DMS114 treated with DMSO at 0.1 percent for 48 hours (cell line): Measurements from ENCODE around the gene TECTA.
"Not testable (repeated sequence)": the region's sequence is repeated elsewhere in the genome, so short reads cannot be mapped to it uniquely, and the experiment has no call there.

Experiments used
- DNase-seq: peaks from one replicate; lab custom pipeline; 2025; ENCODE audit not compliant: unreplicated experiment; lab: John Stamatoyannopoulos, UW

The TECTA gene

DNA sequence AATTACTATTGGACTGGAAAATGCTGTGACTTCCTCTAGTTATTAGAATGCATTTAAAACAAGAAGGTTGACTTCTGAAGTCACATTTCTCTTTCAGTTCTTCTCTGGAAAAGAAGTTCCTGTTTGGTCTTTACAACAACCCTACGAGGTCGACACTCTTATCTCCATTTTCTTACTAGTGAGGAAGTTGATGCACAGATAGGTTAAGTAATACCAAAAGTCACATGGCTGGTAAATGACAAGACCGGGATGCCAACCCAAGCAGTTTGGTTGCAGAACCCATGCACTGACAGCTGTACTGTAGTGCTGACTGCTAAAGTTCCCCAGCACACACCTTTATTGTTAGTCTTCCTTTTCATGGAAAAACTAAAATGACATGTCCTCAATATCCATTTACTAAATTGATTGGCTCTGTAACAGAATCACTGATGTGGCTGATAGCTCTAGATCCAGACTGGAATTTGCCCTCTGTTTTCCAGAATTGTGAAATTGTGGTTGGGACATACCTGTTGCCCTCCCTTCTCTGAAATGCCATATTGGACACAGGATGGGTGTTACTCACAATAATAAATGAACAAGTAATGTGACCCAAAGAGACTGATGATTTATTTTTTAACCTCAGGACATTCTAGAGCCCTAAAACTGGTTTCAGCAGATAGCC lies 9.4 kb upstream of the TECTA start:
- DNase-seq = no peak

DNA sequence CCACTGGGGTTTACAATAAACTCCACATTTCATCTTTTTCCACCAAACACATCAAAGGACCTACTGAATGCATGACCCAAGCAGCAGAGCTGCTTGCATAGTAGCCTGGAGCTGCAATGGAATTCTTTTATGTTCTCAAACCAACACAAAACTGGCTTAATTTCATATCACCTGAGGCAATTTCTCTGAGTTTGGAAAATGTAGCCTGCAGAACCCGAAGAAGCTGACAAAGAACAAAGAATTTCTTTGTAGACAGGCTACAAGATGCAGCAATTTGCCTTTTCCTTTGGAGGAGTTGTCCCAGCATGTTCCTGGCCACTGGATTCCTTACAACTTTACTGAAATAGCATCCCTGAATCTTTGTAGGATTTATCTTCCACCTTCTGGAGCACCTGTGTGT lies 5.5 kb upstream of the TECTA start:
- no peak for DNase-seq

DNA sequence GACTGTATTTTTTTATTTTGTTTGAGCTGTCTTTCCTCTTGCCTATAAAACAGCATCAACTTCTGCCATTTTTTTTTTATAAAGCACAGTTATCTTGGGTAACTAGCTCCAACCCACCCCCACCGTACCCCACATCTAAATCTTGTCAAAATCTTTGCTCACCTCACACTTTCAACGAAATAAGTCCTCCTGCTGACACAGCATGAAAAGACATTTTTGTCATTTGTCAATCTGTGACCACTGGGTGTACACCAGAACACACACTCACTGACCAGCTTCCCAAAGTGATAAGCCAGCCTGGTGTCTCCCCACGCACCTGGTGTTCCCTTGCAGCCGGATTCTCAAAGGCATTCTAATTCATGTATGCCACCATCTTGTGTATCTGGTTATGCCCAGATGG lies 1.7 kb upstream of the TECTA start:
- no peak for DNase-seq

DNA sequence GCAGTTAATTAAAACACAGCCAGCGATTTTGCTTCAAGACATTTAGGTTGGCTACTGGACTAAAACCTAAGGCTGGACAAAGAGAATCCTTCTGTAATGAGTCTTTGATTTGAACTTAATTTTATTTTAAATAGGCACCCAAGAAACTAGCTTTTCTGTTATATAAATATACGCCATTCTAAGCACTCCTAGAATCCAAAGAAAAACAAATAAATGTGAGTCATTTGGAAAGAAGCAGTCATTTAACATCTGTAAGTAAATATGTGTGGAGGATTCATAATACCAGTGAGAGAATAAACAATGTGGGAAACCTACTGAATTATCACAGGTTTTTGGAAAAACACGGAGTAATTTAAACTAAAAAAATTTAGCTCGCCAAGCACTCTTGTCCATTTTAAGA lies 1.2 kb upstream of the TECTA start:
- DNase-seq = no peak

DNA sequence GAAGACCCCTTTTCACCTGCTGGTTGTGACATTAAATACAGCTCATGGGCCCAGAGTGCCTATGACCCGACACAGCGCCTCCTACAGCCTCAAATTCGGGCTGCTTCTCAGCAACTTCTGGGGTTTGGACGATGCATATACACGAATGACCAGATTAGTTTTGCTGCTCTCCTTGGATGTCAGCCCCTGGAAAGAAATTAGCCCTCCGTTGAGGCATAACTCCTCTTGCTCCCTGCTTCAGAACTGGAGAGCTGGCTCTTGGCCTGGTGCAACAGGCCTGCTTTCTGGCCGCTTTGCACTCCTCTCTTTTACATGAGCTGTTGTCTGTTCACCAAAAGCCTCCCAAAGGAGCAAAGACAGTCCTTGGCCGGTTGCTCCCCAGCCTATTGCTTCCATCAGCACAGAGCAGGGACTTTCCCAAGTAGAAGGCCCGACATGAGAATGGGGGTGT lies 3.3 kb downstream of the TECTA start:
- no peak for DNase-seq

DNA sequence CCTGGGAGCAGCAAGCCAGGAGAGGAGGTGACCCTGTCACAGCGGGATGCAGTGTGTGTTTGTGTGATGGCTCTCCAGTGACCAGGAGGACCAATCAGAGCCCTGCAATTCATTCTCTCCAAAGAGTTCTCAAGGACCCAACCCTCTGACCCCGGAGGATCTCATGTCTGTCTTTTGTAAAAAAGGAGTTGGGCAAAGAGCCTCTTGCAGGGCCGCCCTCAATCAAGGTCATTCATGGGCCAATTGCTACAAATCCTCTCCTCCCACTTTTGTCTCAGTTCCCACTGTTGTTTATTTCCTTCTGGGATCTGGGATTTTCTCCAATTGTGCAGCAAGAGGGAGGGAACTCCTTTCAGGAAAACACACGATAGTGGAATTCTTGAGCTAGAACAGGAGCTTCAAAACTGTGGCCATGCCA lies 4.0 kb downstream of the TECTA start:
- DNase-seq = no peak

DNA sequence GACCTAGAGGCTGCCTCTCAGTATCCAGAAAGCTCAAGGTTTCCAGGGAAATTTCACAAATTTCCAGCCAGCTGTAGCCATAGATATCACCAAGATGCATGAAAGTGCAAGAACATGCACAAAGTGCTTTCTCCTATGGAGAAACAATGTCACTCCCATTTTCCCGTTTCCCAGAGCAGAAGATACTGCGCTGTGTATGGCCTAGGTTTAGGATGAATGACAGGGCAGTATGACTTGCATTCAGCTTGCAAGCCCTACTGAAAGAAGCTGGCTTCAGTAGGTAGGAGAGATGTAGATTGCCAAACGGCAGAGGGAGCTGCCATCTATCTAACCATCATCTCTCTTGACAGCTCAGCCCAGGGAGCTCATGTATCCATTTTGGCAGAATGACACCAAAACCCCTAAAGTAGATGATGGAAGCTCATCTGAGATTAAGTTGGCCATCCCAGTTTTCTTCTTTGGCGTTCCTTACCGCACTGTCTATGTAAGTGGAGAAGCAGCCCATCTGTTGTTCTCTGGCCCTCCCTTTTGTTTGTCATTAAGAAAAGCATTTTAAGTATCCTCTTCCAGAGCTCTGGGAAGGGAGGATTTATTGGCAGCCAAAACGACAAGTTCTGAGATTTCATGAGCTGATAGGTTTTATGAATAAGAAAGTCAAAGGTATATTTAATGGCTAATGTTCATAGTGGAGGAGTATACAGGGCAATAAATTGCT lies 4.6 kb downstream of the TECTA start:
- DNase-seq = no peak

DNA sequence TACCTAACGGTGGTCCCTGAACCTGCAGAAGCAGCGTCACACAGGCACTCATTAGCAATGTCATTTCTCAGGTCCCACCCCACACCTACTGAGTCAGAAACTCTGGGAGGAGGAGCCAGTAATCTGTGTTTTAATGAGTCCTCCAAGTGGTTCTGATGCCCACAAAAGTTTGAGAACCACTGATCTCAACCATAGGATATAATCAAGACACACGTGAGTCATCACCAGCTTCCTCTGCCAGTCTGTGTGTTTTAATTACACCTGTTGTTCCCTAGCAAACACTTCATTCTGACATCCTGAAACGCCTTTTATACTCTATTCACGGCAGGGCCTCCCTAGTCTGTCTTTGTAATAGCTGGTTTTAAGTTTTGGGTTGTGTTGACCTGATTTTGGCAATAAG lies 5.8 kb downstream of the TECTA start:
- DNase-seq = no peak

DNA sequence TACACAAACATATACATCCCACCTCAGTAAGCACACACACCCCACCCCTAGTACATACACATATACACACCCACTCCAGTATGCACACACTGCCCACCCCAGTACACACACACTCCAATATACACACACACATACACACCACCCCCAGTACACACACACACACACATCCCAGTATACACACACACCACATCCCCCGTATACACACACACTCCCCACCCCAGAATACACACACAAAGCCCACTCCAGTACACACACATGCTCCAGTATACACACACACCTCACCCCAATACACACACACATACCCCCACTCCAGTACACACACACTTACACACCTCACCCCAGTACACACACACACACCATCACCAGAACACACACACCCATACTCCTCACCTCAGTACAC lies 7.4 kb downstream of the TECTA start:
- DNase-seq = no peak

DNA sequence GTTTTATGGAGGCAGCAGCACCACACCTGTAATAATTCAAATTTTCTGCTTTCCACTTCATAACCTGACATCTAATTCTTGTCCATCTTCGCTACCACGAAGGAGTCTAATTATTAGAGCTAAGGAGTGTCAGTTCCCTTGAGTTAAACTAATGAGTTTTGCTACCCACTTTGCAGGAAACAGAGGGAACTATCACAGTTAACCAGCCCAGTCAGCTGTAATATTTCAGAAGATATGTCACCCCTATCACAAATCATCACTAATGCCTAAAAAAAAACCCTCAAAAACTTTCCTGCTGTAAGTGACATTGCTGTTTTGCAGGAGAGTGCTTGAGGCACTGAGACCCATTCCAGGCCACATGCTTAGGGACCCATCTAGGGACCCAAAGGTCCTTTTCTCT lies 8.4 kb downstream of the TECTA start:
- no peak for DNase-seq

DNA sequence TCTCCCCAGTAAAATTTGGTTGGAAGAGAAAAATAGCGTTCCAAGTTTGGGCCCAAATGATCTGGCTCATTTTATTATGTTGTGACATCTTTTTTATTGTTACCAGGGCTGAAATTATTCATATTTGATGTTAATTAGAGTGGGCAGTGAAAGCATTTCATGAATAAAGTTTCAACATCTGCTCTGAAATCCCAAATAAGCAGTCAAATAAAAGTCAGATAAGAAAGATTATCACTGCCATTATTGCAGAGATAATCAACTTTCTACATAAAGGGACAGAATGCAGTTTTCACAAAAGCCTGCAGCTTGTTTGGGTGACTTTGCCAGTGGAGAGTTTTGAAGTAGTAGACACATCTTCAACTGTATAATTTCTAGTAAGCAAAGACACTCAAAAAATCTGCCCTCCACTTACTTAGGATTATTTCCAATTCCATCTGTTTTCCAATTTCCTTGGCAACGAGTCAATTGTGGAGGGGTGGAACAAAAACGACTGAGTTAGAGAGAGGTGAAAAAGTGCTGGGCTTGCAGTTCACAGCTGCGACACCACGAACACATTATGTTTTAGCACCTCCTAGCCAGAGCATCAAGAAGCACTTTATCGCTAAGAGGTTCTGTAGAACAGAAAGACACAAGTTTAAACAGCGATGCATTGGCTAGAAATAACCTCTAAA lies 9.0 kb downstream of the TECTA start:
- DNase-seq = no peak

DNA sequence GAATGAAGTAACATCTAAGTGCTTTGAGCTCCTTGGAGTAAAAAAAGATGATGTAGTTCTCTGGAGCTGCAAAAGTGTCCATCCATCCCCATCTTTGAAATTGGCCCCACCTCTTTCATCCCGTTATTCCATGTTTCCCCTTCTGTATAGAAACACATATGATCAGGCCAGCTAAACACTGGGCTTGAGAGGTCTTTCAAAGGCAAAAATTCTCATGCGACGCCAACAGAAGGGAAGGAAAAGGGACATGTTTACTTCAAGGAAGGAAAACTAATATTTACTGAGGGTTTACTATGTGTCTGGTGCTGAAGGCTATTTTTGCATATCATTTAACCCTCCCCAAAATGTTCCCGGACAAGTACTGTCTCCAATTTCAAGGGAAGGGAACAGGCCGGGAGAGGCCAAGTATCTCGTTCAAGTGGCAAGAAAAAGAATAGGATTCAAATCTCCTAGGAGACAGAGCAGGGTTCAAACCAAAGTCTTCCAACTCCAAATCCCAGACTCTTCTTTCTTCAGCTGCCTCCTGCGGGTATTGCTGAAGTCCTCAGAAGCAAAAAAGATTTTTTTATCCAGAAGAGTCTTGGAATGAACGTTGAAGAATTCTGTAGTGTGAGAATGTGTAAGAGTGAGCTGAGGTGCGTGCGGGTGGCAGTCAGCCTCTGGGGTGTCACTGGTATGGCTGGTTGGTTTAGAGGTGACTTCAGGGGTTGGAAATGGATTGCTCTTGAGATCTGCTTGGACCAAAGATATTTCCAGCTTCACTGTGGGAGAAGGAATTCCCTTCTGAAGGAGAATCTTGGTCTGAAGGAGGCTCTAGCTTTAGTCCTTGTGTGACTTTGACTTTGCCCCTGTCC lies 10.1 kb downstream of the TECTA start:
- DNase-seq = no peak

DNA sequence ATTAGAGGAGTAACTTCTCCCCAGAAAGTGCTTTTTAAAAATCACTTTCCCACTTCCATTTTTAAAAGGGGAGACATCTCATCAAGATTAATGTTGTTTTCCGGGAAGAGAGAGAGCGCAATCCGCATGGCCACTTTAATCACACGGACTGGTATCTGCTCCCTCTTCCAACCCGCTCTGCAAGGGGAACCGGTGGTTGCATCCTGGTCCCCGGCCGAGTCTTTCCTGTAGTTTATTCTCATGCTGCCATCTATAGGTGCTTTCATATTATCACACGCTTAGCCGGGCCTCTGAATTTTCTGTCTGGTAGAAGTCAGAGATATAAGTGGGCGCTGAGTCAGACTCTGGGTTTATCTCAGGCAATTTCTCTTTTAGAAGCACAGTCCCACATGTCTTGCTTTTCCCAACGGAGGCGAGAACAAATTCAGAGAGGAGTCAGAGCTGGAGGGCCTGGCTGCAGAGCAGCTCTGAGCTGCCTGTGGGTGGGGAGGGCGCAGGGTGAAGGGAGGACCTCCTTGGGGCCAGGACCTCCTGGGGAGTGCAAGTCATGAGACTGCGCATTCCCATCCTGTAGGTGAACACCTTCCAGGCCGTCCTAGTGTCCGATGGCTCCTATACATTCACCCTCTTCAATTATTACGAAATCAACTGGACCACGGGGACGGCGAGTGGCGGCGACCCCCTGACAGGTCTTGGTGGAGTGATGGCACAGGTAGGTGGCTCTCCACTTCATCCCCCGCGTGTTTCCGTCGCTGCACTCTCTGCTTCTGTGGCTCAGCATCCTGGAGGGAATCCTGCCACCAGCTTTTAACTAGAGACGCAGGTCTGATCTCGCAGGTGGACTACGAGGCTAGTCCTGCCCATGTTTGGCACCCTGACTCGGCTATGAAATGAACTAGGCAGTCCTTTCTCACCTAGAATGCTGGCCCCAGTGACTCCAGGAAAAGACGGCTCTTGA lies 11.7 kb downstream of the TECTA start:
- DNase-seq = peak; percentile 47

DNA sequence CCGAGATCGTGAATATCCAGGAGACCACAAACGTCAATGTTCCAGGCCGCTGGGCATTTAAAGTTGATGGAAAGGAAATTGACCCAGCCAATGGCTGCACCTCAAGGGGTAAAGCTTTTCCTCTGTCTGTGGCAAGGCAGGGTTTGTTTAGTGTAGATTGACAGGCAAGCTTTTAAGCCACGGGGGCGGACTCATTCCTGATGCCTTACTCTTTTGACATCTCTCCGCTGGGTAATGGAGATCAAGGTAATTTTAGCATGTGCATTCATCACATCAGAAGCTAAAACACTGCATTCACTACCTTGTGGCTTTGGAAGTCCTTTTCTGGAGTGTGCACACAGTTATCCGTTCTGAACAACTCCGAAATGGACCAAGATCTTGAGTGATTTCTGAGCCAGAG lies 12.6 kb downstream of the TECTA start:
- no peak for DNase-seq

DNA sequence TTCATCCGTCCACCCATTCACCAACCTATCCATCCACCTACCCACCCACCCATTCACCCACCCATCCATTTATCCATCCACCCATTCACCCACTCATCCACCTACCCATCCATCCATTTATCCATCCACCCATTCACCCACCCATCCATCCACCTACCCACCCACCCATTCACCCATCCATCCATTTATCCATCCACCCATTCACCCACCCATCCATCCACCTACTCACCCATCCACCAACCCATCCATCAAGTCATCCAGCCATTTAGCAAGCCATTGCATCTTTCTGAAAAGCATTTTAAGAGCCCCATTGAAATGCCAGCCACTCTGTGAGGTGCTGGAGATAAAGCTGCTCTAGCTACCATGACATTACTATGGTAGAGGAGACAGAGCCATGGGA lies 14.0 kb downstream of the TECTA start:
- DNase-seq = not testable (repeated sequence)

DNA sequence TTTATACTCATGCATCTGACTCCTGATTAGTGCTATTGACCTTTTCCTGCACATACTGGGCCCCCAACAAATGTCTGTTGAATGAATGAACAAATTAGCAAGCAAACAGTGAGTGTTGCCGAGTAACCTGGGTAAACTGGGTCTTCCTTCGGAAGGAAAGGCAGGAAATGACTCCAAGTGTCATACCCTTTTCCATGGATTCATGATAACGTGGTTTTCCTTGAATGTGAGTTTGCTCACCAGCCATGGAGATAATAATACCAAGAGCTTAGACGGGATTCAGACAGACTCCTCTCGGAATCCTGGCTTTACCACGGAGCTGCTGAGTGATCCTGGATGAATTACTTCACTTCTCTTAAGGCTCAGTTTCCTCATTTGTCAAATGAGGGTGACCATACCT lies 16.7 kb downstream of the TECTA start:
- no peak for DNase-seq

DNA sequence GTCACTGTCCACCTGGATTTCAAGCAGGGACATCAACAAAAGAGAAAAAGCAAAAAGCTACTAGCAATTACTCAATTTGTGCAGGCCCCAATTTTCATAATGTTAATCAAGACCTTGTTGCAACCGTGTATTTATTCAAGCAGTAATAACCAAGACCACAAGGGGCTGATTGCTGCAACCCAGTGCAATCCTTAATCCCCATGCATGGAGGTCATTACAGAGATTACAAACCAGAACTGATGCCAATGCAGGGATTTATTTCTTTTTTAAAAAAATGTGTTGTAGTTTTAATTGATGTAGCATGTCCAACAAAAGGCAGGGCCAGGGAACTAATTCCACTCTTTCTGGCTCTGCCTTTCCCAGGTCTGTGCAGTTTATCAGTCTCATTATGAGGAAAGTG lies 18.4 kb downstream of the TECTA start:
- DNase-seq = no peak

DNA sequence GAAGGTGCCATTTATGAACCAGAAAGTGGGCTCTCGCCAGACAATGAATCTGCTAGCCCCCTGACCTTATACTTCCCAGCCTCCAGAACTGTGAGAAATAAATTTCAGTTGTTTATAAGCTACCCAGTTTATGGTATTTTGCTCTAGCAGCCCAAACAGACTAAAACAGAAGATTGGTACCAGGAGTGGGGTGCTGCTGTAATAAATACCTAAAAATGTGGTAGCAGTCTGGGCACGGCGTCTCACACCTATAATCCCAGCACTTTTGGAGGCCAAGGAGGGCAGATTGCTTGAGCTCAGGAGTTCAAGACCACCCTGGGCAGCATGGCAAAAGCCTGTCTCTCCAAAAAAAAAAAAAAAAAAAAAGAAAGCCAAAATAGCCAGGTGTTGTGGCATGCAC lies 21.3 kb downstream of the TECTA start:
- no peak for DNase-seq

DNA sequence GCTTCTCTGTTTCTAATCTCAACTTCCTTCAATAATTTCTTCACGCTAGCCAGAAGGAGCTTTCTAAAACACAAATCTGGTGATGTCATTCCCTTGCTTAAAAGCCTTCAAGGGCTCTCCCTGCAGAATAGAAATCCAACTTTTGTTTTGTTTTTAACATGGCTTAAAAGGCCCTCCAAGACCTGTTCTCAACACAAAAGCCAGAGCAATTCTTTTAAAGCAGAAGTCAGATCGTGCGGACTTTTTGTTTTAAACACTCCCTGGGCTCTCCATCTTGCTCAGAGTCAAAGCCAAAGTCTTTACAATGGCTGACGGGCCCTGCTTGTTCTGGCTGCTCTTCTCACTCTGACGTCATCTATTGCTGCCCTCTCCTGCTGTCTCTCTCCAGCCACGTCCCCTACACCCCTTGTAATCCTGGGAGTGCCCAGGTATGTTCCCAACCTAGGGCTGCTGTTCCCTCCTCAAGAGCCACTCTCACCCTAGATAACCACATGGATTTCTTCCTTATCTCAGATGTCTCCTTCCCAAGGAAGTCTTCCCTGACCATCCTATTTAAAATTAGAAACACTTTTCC lies 22.5 kb downstream of the TECTA start:
- DNase-seq = no peak

DNA sequence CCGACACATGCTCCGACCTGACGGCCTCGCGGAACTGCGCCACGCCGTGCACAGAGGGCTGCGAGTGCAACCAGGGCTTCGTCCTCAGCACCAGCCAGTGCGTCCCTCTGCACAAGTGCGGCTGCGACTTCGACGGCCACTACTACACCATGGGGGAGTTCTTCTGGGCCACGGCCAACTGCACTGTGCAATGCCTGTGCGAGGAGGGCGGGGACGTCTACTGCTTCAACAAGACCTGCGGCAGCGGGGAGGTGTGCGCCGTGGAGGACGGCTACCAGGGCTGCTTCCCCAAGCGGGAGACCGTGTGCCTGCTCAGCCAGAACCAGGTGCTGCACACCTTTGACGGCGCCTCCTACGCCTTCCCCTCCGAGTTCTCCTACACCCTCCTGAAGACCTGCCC lies 26.8 kb downstream of the TECTA start:
- DNase-seq = no peak
